NB4 (cell line): ENCODE data around the gene DDC.

Experiments used
- MYC ChIP-seq: IDR thresholded peaks from 2 replicates; pipeline ENCODE4 v1.6.1; 2011; ENCODE audit warnings: low read depth, low read length
- POLR2A ChIP-seq: IDR thresholded peaks from 2 replicates; pipeline ENCODE4 v1.6.1; 2011; ENCODE audit warnings: mild to moderate bottlenecking; ENCODE audit not compliant: insufficient read length; ENCODE audit errors: extremely low read depth
- TF ChIP-seq, protein P1 (sequence below): IDR thresholded peaks from one replicate; pipeline ENCODE4 v1.5.1; 2012; ENCODE audit warnings: low read depth, low read length
- TF ChIP-seq, protein P2 (sequence below): IDR thresholded peaks from 2 replicates; pipeline ENCODE4 v1.6.1; 2011; ENCODE audit warnings: low read depth, low read length

- TF ChIP-seq MYC = no peak
- TF ChIP-seq, protein P1, sequence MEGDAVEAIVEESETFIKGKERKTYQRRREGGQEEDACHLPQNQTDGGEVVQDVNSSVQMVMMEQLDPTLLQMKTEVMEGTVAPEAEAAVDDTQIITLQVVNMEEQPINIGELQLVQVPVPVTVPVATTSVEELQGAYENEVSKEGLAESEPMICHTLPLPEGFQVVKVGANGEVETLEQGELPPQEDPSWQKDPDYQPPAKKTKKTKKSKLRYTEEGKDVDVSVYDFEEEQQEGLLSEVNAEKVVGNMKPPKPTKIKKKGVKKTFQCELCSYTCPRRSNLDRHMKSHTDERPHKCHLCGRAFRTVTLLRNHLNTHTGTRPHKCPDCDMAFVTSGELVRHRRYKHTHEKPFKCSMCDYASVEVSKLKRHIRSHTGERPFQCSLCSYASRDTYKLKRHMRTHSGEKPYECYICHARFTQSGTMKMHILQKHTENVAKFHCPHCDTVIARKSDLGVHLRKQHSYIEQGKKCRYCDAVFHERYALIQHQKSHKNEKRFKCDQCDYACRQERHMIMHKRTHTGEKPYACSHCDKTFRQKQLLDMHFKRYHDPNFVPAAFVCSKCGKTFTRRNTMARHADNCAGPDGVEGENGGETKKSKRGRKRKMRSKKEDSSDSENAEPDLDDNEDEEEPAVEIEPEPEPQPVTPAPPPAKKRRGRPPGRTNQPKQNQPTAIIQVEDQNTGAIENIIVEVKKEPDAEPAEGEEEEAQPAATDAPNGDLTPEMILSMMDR = no peak
- TF ChIP-seq POLR2A = no peak
- TF ChIP-seq, protein P2, sequence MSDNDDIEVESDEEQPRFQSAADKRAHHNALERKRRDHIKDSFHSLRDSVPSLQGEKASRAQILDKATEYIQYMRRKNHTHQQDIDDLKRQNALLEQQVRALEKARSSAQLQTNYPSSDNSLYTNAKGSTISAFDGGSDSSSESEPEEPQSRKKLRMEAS = no peak
Observed at GRCh38 chr7:50466815-50467585, 98.2 kb downstream of the DDC start.
